GM18508 (cell line): ENCODE results near the gene NSUN6.
"Not testable (repeated sequence)": the region's sequence is repeated elsewhere in the genome, so short reads cannot be mapped to it uniquely, and the experiment has no call there.

Experiments used
- ATAC-seq: cut with Tn5 transposase; IDR thresholded peaks from one replicate; pipeline ENCODE4 v1.9.1; 2021; ENCODE audit warnings: moderate number of reproducible peaks; ENCODE audit not compliant: insufficient read depth, unreplicated experiment

Gene NSUN6

GRCh38 chr10:18659819-18660535, 8.6 kb upstream of the NSUN6 start:
- ATAC-seq: peak; percentile 19

GRCh38 chr10:18659125-18659818, 7.9 kb upstream of the NSUN6 start, which contains the start of gene ARL5B:
Gene ARL5B (plus strand): TSS chr10:18659431. CDS start chr10:18659638, 207 bp downstream.
- peak; percentile 61 for ATAC-seq

- peak; percentile 2 for ATAC-seq
Observed at GRCh38 chr10:18658271-18659124, 7.1 kb upstream of the NSUN6 start.

- no peak for ATAC-seq
Observed at GRCh38 chr10:18656724-18657123, 5.3 kb upstream of the NSUN6 start.

GRCh38 chr10:18653112-18653511, 1.7 kb upstream of the NSUN6 start:
- ATAC-seq: no peak

GRCh38 chr10:18650404-18650997, 886 bp downstream of the NSUN6 start:
- ATAC-seq: no peak

GRCh38 chr10:18649364-18649959, 1.9 kb downstream of the NSUN6 start:
- no peak for ATAC-seq

GRCh38 chr10:18647945-18648344, 3.4 kb downstream of the NSUN6 start:
- no peak for ATAC-seq

GRCh38 chr10:18647151-18647550, 4.2 kb downstream of the NSUN6 start:
- no peak for ATAC-seq

- not testable (repeated sequence) for ATAC-seq
Observed at GRCh38 chr10:18639719-18640118, 11.7 kb downstream of the NSUN6 start.

GRCh38 chr10:18637400-18637799, 14.0 kb downstream of the NSUN6 start:
- ATAC-seq: not testable (repeated sequence)

GRCh38 chr10:18635995-18636394, 15.4 kb downstream of the NSUN6 start:
- no peak for ATAC-seq

- ATAC-seq: not testable (repeated sequence)
Observed at GRCh38 chr10:18632500-18632899, 18.9 kb downstream of the NSUN6 start.

GRCh38 chr10:18627452-18628018, 23.9 kb downstream of the NSUN6 start:
- ATAC-seq: not testable (repeated sequence)

- ATAC-seq: no peak
Observed at GRCh38 chr10:18625886-18626285, 25.5 kb downstream of the NSUN6 start.

GRCh38 chr10:18623671-18624070, 27.7 kb downstream of the NSUN6 start:
- ATAC-seq: not testable (repeated sequence)

- peak; percentile 55 for ATAC-seq
Observed at GRCh38 chr10:18620856-18621255, 30.5 kb downstream of the NSUN6 start.

GRCh38 chr10:18619016-18619415, 32.4 kb downstream of the NSUN6 start:
- ATAC-seq: no peak

GRCh38 chr10:18616337-18616736, 35.0 kb downstream of the NSUN6 start:
- ATAC-seq: no peak

- ATAC-seq: no peak
Observed at GRCh38 chr10:18615618-18616017, 35.8 kb downstream of the NSUN6 start.
